HG03520 (cell line): ENCODE results near the gene SLC45A3.

ENCODE experiments used
- ATAC-seq: cut with Tn5 transposase; IDR thresholded peaks from one replicate; pipeline ENCODE4 v1.9.1; 2021; ENCODE audit warnings: mild to moderate bottlenecking, moderate library complexity; ENCODE audit not compliant: unreplicated experiment

SLC45A3 gene

GRCh38 chr1:205610901-205611466 lies 69.3 kb downstream of the SLC45A3 start:
- ATAC-seq = no peak

GRCh38 chr1:205610036-205610435 lies 70.3 kb downstream of the SLC45A3 start:
- no peak for ATAC-seq
